GM12872 (cell line): ENCODE data around the gene EIPR1.
A peak's percentile ranks its signal among the peaks of the same experiment; 100 is the strongest.

Source experiments
- TF ChIP-seq, protein P1 (sequence below): IDR thresholded peaks from 3 replicates; pipeline ENCODE4 v1.5.1; 2011; ENCODE audit warnings: low read depth, mild to moderate bottlenecking, low read length, moderate library complexity; ENCODE audit not compliant: insufficient read depth

EIPR1 gene

DNA sequence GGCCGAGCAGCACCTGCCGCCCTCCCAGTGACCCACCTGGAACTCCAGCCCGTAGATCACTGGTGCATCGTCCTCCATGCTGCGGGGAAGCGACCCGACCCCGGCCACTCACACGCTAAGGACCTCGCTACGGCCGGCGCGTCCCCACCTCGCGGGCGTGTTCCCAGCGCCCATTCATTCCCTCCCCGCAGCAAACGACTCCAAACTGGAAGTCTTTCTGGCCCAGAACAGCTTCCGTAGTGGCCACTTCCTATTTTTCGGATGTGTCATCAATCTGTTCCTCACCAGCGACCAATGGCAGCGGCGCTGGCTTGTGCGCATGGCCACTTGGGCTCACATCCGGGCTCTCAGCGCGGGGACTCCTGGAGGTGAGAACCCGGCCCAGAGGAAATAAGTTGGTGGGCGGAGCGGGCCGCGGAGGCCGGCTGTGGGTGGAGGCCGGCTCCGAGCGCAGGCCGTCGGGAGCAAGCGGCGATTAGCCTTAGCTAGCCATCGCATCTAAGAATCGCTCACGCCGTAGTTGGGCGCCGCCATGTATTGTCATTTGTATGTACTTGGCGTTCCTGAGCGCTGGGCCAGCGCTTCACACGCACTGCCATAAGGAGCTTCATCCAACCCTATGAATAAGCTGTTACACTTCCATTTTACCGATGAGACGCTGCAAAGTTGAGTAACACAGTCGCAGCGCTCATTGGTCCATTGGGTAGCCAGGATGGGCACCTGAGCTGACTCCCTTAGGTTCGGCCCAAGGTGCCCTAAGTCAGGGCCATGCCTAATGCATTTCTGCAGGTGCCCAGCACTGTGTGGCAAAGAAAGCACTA is at the start of gene EIPR1:
EIPR1 (minus strand) TSS at position 207 of the 821 bp plus-strand sequence; CDS start at position 78, 129 bp downstream.
- TF ChIP-seq, protein P1, sequence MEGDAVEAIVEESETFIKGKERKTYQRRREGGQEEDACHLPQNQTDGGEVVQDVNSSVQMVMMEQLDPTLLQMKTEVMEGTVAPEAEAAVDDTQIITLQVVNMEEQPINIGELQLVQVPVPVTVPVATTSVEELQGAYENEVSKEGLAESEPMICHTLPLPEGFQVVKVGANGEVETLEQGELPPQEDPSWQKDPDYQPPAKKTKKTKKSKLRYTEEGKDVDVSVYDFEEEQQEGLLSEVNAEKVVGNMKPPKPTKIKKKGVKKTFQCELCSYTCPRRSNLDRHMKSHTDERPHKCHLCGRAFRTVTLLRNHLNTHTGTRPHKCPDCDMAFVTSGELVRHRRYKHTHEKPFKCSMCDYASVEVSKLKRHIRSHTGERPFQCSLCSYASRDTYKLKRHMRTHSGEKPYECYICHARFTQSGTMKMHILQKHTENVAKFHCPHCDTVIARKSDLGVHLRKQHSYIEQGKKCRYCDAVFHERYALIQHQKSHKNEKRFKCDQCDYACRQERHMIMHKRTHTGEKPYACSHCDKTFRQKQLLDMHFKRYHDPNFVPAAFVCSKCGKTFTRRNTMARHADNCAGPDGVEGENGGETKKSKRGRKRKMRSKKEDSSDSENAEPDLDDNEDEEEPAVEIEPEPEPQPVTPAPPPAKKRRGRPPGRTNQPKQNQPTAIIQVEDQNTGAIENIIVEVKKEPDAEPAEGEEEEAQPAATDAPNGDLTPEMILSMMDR, result no peak

DNA sequence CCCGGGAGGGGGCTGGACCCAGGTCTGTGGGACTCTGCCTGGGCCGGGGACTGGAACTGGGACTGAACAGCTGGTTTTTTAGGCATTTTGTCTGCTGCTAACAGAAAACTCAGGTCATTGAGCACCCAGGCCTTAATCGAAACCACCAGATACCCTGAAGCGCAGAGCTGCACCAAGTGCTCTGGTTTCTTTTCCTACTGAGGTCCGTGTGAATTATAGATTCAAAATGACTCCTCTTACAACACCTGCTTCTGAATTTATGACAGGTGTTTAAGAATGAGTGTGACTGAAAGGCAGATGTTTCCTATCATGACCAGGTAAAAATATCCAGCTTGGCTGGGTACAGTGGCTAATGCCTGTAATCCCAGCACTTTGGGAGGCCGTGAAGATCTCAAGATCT is 49.7 kb upstream of the EIPR1 start:
- TF ChIP-seq, protein P1, result no peak

DNA sequence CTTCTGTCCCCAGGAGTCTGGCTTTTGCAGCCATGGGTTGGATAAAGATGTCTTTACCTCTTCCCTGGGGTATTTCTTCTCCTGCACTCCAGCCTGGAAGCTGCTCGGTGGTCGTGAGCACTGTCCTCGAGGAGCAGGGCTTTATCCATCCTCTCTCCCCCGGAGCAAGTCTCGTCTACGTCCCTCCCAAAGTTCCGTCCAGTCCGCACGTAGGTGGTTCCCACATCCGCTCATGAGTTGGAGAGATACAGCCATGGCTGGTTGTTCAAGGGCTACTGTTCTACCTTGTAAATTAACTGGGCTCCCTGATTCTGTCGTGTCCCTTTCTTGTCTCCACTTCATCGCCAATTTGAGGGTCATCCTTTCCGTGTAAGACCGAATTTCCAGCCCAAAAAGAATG is 49.0 kb upstream of the EIPR1 start:
- TF ChIP-seq, protein P1, result no peak

DNA sequence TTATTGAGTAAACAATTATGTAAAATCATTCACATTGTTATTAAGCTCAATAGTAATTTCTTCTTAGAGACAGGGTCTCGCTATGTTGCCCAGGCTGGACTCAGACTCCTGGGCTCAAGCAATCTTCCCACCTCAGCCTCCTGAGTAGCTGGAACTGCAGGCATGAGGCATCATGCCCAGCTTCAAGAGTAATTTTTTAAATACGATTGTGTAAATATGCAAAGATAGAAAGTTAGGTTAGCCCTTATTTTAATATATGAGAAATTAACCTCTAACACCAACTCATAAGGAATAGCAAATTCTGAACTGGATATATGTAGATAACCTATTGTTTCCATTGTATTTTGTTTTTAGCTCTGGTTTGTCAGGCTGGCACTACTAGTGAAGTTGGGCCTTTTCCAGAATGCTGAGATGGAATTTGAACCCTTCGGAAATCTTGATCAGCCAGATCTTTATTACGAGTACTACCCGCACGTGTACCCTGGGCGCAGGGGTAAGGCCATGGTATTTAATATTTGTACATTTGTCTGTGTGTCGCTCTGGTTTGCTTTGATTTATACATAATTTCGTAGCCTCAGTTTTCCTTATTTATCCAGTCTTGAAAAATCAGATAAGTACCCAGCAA is 46.7 kb upstream of the EIPR1 start:
- TF ChIP-seq, protein P1, result no peak

DNA sequence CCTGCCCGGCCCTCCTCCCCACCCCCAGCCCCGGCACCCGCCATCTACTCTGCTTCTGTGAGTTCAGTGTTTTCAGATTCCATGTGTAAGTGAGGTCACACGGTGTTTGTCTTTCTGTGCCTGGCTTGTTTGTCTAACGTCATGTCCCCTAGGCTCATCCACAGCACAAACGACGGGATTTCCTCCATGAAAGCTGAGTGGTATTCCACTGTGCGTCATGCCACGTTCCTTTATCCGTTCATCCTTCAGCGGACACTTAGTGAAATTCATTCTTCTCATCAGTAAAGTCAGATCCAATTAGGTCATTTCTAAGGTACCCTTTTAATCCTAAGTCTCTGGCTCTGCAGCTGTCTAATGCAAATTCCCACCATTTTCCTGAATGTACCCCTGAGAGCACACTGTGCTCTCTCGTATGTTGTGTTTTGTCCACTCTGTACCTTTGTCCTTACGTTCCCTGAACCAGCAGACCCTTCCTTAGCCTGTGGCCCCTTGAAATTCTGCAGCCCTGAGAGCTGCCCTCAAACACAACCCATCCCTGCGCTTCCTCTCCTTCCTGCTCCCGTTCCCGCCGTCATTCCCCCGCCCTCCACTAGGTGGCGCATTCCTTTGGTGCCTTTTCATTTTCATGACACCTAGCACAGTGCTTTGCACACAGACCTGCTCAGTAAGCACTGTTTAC is 46.0 kb upstream of the EIPR1 start:
- TF ChIP-seq, protein P1, result peak; percentile 97

DNA sequence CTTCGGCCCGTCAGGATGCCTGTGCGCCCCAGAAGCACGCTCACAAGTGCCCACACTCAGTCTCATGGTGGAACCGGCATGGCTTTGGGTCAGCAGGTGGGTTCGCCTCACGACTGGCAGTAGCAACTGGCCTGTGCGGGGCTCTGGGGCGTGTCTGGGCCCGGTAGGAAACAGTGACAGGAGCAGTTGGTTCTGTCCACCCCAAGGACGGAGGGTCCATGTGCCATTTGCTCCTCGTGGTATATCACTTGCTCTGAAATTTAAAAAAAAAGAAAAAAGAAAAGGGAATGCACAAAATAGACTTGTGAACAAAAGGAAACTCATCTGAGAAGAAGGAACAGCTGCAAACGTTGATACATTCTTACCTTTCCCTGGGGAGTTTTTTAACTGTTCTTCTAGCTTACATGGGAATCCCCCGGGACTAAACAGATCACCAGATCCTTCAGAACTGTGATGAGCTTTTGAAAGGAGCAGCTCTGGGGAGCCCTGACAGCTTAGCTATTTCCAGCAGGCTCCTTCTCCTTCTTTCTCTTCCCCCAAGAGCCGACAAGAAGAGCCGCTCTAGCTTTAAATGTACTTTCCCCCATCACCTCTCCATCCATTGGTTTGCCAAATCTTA is 44.7 kb upstream of the EIPR1 start:
- TF ChIP-seq, protein P1, result no peak

DNA sequence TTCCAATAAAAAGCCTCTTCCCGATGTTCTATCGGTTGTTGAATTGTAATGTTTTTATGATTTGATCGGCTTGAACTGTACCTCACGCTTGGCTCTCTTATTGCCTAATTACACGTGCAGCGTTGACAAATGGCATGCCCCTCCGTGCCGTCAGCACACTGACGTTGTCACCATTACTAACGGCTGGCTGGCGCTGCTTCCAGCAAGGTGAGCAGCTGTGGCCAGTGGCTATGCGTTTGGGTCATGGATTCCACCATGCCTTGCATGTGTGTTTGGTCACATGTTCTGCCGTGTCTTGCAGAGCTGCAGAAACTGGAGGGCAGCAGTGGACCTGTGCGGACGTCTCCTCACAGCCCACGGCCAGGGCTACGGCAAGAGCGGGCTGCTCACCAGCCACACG is 44.0 kb upstream of the EIPR1 start:
- TF ChIP-seq, protein P1, result no peak
